Ovary (tissue), 10 donors: Measurements from ENCODE around the gene SCNM1. TPM values are rescaled to one million over a fixed set of nuclear protein-coding genes. Genes with fewer than 3 reads are reported as not detected.
A peak's percentile ranks its signal among the peaks of the same experiment; 100 is the strongest.

Source experiments
- DNase-seq, 5 donors: peaks; one replicate each; pipeline ENCODE4 v3.0.0-alpha.2; 2019 to 2020
- H3K27ac ChIP-seq, 2 donors: fragments of 200-600 bp; one replicate each; pipeline versions ENCODE4 v1.5.1 to v1.8.0; 2019 to 2022
- H3K27me3 ChIP-seq: fragments of 200-600 bp; one replicate; pipeline ENCODE4 v1.8.0; 2022
- H3K36me3 ChIP-seq: fragments of 200-600 bp; sonication (generic); one replicate; pipeline ENCODE4 v1.5.1; 2019
- H3K4me1 ChIP-seq: one replicate; pipeline ENCODE4 v1.8.1; 2013; ENCODE audit warnings: mild to moderate bottlenecking, moderate library complexity; ENCODE audit not compliant: insufficient read depth
- H3K4me3 ChIP-seq: fragments of 200-600 bp; sonication (generic); one replicate; pipeline ENCODE4 v1.5.1; 2017
- H3K9me3 ChIP-seq, 2 donors: fragments of 200-600 bp in 1 of 2; sonication (generic) in 1 of 2; one replicate each; pipeline versions ENCODE4 v1.5.1 to v1.8.1; 2013 to 2019; ENCODE audit warnings: mild to moderate bottlenecking in 1 of 2, moderate library complexity in 1 of 2
- CTCF ChIP-seq, 3 donors: fragments of 450-650 bp in 2 of 3; fragments of 200-600 bp in 1 of 3; IDR thresholded peaks; one replicate each; pipeline versions ENCODE4 v1.5.1 to v1.8.0; 2016 to 2022; ENCODE audit warnings: antibody characterized with exemption in 3 of 3, mild to moderate bottlenecking in 1 of 3
- EP300 ChIP-seq: sonication (generic); formaldehyde crosslinking; IDR thresholded peaks from one replicate; pipeline ENCODE4 v1.6.1; 2017; ENCODE audit warnings: antibody characterized with exemption
- POLR2A ChIP-seq: fragments of 450-650 bp; IDR thresholded peaks from one replicate; pipeline ENCODE4 v1.6.1; 2017; ENCODE audit warnings: antibody characterized with exemption, mild to moderate bottlenecking, moderate library complexity
- WGBS, 3 donors: extraction: QIAGEN DNeasy Blood & Tissue Kit in 1 of 3; methylation state at CpG; one replicate each; pipeline versions ENCODE4 v1.1.5 to v1.1.7; 2013 to 2017; 5-methylcytosine and 5-hydroxymethylcytosine counted together
- intact Hi-C, 4 donors: fragments of 100-400 bp; cut with DNase I; formaldehyde crosslinking; loops; one replicate each; pipeline versions ENCODE4 v1.11.0 to v1.15.1; 2022 to 2023
- long read RNA-seq, 3 donors: library from polyadenylated mRNA in 2 of 3; unstranded in 2 of 3; transcript quantifications; one replicate each; pipeline ENCODE4 v2.0.0 and lab custom pipeline, GENCODE V29; 2021 to 2026
- polyA plus RNA-seq, 2 donors: library from polyadenylated mRNA; stranded (reverse); fragments of 200-250 nt in 1 of 2; fragments of 350-450 nt in 1 of 2; fragmentation: Illumina TruSeq in 1 of 2; extraction: RNeasy Lipid Tissue Mini Kit (QIAGEN cat#74804) in 1 of 2; gene quantifications; one replicate each; pipeline ENCODE4 v1.2.3, GENCODE V29; 2013 to 2014
- total RNA-seq, 7 donors: library from RNA; depleted of rRNA in 2 of 7; stranded (reverse); fragments of >200 nt in 2 of 7; fragmentation: NEBNext Ultra II Directional in 3 of 7; extraction: Animal tissue kit (Norgen Biotek cat#: 25700) in 3 of 7; gene quantifications; one replicate each; pipeline versions ENCODE4 v1.1.0 to v1.2.4, GENCODE V29; 2016 to 2023
- donor health status: DM: no; HTN: no; CAD: no; lungs with moderate emphysema.
- donor health status: DM: no; HTN: no; CAD: no.
- donor health status: Bipolar disorder and iron deficiency.
- donor health status: DM: yes; HTN: yes; CAD: no.
- donor health status: DM: no; HTN: no; CAD: no.
- donor health status: DM: yes; HTN: yes; CAD: no.

Gene SCNM1, protein sequence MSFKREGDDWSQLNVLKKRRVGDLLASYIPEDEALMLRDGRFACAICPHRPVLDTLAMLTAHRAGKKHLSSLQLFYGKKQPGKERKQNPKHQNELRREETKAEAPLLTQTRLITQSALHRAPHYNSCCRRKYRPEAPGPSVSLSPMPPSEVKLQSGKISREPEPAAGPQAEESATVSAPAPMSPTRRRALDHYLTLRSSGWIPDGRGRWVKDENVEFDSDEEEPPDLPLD
- total RNA-seq (10 to 100 TPM; 18.6 to 32.7 (median 22.7) TPM), polyA plus RNA-seq (10 to 100 TPM; 33.0 to 38.9 TPM)
- long read RNA-seq, donor 1, transcript SCNM1-202 (7 exons, 2,016 nt): major isoform, 5 of 104 reads
- long read RNA-seq, donor 1, partial matches to known transcripts: 2 of 104 reads
- long read RNA-seq, donor 1, other reads (novel, unspliced or antisense): 96 of 104 reads
- long read RNA-seq, donor 2, transcript SCNM1-202 (7 exons, 2,016 nt): major isoform, 9 of 17 reads
- long read RNA-seq, donor 2, partial matches to known transcripts: 5 of 17 reads
- long read RNA-seq, donor 2, other reads (novel, unspliced or antisense): 0 of 17 reads
- long read RNA-seq, donor 3, transcript SCNM1-202 (7 exons, 2,016 nt): major isoform, 19 of 37 reads
- long read RNA-seq, donor 3, partial matches to known transcripts: 3 of 37 reads
- long read RNA-seq, donor 3, other reads (novel, unspliced or antisense): 14 of 37 reads

GRCh38 chr1:151165738-151166504, at the start of gene SCNM1, which contains the start of gene LYSMD1:
Gene SCNM1, plus strand, starts transcription at chr1:151166144. Its CDS starts 9 bp downstream, at chr1:151166153.
Gene LYSMD1, minus strand, starts transcription at chr1:151165902. Its CDS starts 644 bp downstream, at chr1:151165258.
- H3K4me1 ChIP-seq: peaks cover 7% of the 10 kb centered on the region
- peak within 1 kb of the TSS; percentile 64 for H3K4me3 ChIP-seq
- no peaks in the 10 kb centered on the region for H3K36me3 ChIP-seq
- H3K27me3 ChIP-seq: no peaks in the 10 kb centered on the region
- TF ChIP-seq POLR2A (no peak), CTCF (IDR thresholded peaks at IDR 0.05) (peak in 1 of 3 donors; percentile 42), EP300 (peak; percentile 72)
- H3K27ac ChIP-seq: peak within 1 kb of the TSS; percentile 83 to 87
- 0 to 1% (median 0%) methylated on average over 38 of the region's 38 CpGs for WGBS, 3 donors
- intact Hi-C loops: no loop called here
- DNase-seq: peak; percentile 95 to 97 (median 96)
- no peaks in the 10 kb centered on the region for H3K9me3 ChIP-seq

DNA sequence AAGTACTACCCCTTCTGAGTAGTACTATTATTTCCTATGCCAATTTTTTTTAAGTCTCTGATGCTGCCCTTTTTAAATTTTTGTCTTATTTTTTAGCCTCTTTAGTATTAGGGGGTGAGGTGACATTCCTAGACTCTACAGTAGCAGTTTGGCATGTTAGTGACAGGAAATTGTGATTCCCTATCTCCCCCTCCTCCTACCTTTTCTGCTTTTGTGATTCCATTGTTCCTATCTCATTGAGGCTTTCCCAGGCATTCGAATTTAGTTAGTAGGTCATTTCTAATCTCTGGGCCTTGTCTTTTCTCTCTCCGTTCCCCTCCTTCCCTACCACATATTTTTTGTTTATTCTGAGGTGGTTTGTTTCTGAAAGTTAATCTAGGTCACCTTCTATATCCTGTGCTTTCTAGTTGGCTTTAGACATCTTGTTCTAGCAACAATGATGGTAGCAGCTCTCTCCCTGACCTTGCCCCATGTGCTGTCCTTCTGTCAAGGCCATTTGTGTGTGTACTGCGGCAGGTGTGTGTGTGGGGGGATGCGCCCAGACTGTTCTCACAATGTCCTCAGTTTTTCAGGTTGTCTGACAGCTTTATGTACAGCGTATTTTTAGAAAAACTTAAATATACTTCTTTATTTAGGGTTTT, 41.1 kb upstream of the SCNM1 start:
- 57 to 67% (median 64%) methylated on average over 5 of the region's 5 CpGs for WGBS, 3 donors
- no peaks in the 10 kb centered on the region for H3K4me1 ChIP-seq
- H3K36me3 ChIP-seq: no peaks in the 10 kb centered on the region
- intact Hi-C loops: no loop called here
- no peaks in the 10 kb centered on the region for H3K27me3 ChIP-seq
- no peak for DNase-seq
- no peak overlapping the region for H3K4me3 ChIP-seq
- H3K27ac ChIP-seq: no peak overlapping the region
- no peak for TF ChIP-seq EP300
- TF ChIP-seq POLR2A: no peak
- TF ChIP-seq CTCF (IDR thresholded peaks at IDR 0.05): no peak
- H3K9me3 ChIP-seq: no peaks in the 10 kb centered on the region

- no peaks in the 10 kb centered on the region for H3K27me3 ChIP-seq
- H3K4me1 ChIP-seq: no peaks in the 10 kb centered on the region
- no peak overlapping the region for H3K27ac ChIP-seq
- H3K9me3 ChIP-seq: no peaks in the 10 kb centered on the region
- WGBS, 3 donors: 75 to 80% (median 78%) methylated on average over 6 of the region's 6 CpGs
- DNase-seq: no peak
- intact Hi-C loops: no loop called here
- H3K36me3 ChIP-seq: no peaks in the 10 kb centered on the region
- no peak overlapping the region for H3K4me3 ChIP-seq
- TF ChIP-seq POLR2A: no peak
- no peak for TF ChIP-seq CTCF (IDR thresholded peaks at IDR 0.05)
- no peak for TF ChIP-seq EP300
Measured at GRCh38 chr1:151128800-151129199, 37.1 kb upstream of the SCNM1 start.
